Lower leg skin (tissue), 3 donors: ENCODE measurements around the gene TRAF3.

Experiments used
- CTCF ChIP-seq, 3 donors: fragments of 450-650 bp; IDR thresholded peaks; one replicate each; pipeline ENCODE4 v1.5.1; 2016; ENCODE audit warnings: antibody characterized with exemption in 3 of 3, mild to moderate bottlenecking in 3 of 3, moderate library complexity in 2 of 3
- POLR2A ChIP-seq, 2 donors: fragments of 450-650 bp; IDR thresholded peaks; one replicate each; pipeline ENCODE4 v1.6.1; 2016 to 2017; ENCODE audit warnings: antibody characterized with exemption in 2 of 2, mild to moderate bottlenecking in 1 of 2, moderate library complexity in 1 of 2

GRCh38 chr14:102754370-102755262 is 22.6 kb upstream of the TRAF3 start:
- TF ChIP-seq CTCF (IDR thresholded peaks at IDR 0.05) = no peak
- no peak for TF ChIP-seq POLR2A (IDR thresholded peaks at IDR 0.05)
